HG03060 (cell line): Measurements from ENCODE around the gene OR52E4.
A peak's percentile ranks its signal among the peaks of the same experiment; 100 is the strongest.

Source experiments
- ATAC-seq: cut with Tn5 transposase; IDR thresholded peaks from one replicate; pipeline ENCODE4 v1.9.1; 2021; ENCODE audit warnings: low read depth, moderate number of reproducible peaks; ENCODE audit not compliant: unreplicated experiment

Gene OR52E4

GRCh38 chr11:5880329-5880728 is at the start of gene OR52E4:
Gene OR52E4, plus strand, starts transcription at chr11:5880629. Its CDS starts 3,664 bp downstream, at chr11:5884293.
- ATAC-seq, result no peak

GRCh38 chr11:5831196-5831829 is 49.1 kb upstream of the OR52E4 start:
- no peak for ATAC-seq

- ATAC-seq, result no peak
Measured at GRCh38 chr11:5833446-5833845, 47.0 kb upstream of the OR52E4 start.

- ATAC-seq, result no peak
Measured at GRCh38 chr11:5837695-5838094, 42.7 kb upstream of the OR52E4 start.

- no peak for ATAC-seq
Measured at GRCh38 chr11:5841797-5842196, 38.6 kb upstream of the OR52E4 start, which contains the start of gene OR52E6. Gene OR52E6, minus strand, starts transcription at chr11:5841897. Its CDS starts 0 bp downstream, at chr11:5841897.

- no peak for ATAC-seq
Measured at GRCh38 chr11:5846701-5847100, 33.7 kb upstream of the OR52E4 start.

GRCh38 chr11:5847711-5848110 is 32.7 kb upstream of the OR52E4 start:
- no peak for ATAC-seq

GRCh38 chr11:5851002-5851401 is 29.4 kb upstream of the OR52E4 start:
- no peak for ATAC-seq

GRCh38 chr11:5857590-5857989 is 22.8 kb upstream of the OR52E4 start, which contains the start of gene OR52E8:
Gene OR52E8, minus strand, starts transcription at chr11:5857690. Its CDS starts 0 bp downstream, at chr11:5857690.
- ATAC-seq, result no peak

GRCh38 chr11:5865826-5866225 is 14.6 kb upstream of the OR52E4 start:
- no peak for ATAC-seq

GRCh38 chr11:5878564-5878963 is 1.9 kb upstream of the OR52E4 start:
- no peak for ATAC-seq

GRCh38 chr11:5881756-5882155 is 1.3 kb downstream of the OR52E4 start:
- no peak for ATAC-seq

- no peak for ATAC-seq
Measured at GRCh38 chr11:5887172-5887571, 6.7 kb downstream of the OR52E4 start.

- no peak for ATAC-seq
Measured at GRCh38 chr11:5887661-5888060, 7.2 kb downstream of the OR52E4 start.

- ATAC-seq, result no peak
Measured at GRCh38 chr11:5891216-5891800, 10.9 kb downstream of the OR52E4 start.

- ATAC-seq, result no peak
Measured at GRCh38 chr11:5892908-5893307, 12.5 kb downstream of the OR52E4 start, which contains the start of gene OR52E5. Gene OR52E5, plus strand, starts transcription at chr11:5893208. Its CDS starts 7,569 bp downstream, at chr11:5900777.

GRCh38 chr11:5899534-5899933 is 19.1 kb downstream of the OR52E4 start:
- no peak for ATAC-seq

GRCh38 chr11:5910540-5910939 is 30.1 kb downstream of the OR52E4 start:
- ATAC-seq, result no peak

- ATAC-seq, result peak; percentile 71
Measured at GRCh38 chr11:5922749-5923426, 42.5 kb downstream of the OR52E4 start.

- no peak for ATAC-seq
Measured at GRCh38 chr11:5923427-5923776, 43.0 kb downstream of the OR52E4 start.

GRCh38 chr11:5923794-5924193 is 43.4 kb downstream of the OR52E4 start:
- no peak for ATAC-seq

GRCh38 chr11:5928271-5928670 is 47.8 kb downstream of the OR52E4 start:
- no peak for ATAC-seq
